ENCODE measurements around the gene FMO4.
"Not testable (repeated sequence)": the region's sequence is repeated elsewhere in the genome, so short reads cannot be mapped to it uniquely, and the experiment has no call there.

FMO4 gene

DNA sequence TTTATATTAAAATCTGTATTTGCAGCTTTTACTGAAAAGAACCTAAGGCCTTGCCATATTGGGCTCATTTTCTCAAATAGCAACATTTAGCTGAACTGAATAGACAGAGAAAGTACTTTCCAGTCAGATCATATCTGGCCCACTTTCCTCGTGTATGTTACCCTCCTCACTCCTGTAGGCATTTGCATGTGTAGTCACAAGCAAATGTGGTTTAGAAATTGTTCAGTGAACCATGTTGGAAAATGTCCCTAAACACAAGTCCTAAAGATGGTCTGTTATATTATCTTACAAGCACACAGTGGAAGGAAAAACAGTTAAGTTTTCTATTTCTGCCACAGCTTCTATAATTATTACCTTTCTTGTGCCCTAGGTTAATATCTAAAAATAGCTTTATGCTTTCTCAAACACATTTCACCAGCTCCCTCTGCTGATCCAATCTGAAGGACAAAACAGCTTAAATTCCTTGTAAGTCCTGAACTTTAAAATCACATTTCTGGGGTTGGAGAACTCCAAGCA, 606 bp upstream of the FMO4 start:
- Histone ChIP-seq H3K27me3 (ENCODE audit: control insufficient read depth in 2 of 2, insufficient read depth in 2 of 2, low read length in 2 of 2) (no peaks in the 10 kb centered on the region), H3K27ac (ENCODE audit: low read depth in 2 of 2, low read length in 2 of 2) (no peak overlapping the region), H3K4me1 (ENCODE audit: control insufficient read depth in 2 of 2, insufficient read depth in 2 of 2, low read length in 2 of 2) (peaks cover 0 to 6% of the 10 kb centered on the region in 2 donors), H3K36me3 (ENCODE audit: control insufficient read depth in 2 of 2, insufficient read depth in 2 of 2, low read length in 2 of 2) (no peaks in the 10 kb centered on the region), H3K9ac (ENCODE audit: low read depth in 1 of 2, low read length in 2 of 2) (no peak overlapping the region), H3K4me3 (ENCODE audit: low read length in 2 of 2) (no peak overlapping the region), H3K9me3 (ENCODE audit: control insufficient read depth in 2 of 2, low read length in 2 of 2) (no peaks in the 10 kb centered on the region)

DNA sequence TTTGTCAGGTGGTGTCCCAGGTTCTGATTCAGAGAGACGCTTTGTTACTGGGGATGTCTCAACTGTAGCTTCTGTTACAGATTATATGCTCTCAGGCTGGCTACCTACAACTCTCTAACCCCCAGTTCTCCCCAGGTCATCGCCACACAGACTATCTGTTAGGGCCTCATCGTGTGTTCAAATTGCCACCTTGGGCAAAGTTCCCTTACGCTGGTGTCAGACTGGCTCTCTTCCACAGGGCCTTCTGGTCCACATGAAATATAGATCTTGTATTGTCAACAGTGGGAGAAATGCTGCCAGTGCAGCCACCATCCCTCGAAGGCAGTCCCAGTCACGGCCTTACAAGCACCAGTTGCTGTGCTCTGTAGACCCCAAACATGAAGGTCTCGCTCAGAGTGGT, 15.3 kb downstream of the FMO4 start:
- Histone ChIP-seq H3K27ac (ENCODE audit: low read depth in 2 of 2, low read length in 2 of 2) (no peak overlapping the region), H3K27me3 (ENCODE audit: control insufficient read depth in 2 of 2, insufficient read depth in 2 of 2, low read length in 2 of 2) (no peaks in the 10 kb centered on the region), H3K4me1 (ENCODE audit: control insufficient read depth in 2 of 2, insufficient read depth in 2 of 2, low read length in 2 of 2) (no peaks in the 10 kb centered on the region), H3K9me3 (ENCODE audit: control insufficient read depth in 2 of 2, low read length in 2 of 2) (no peaks in the 10 kb centered on the region), H3K9ac (ENCODE audit: low read depth in 1 of 2, low read length in 2 of 2) (no peak overlapping the region), H3K36me3 (ENCODE audit: control insufficient read depth in 2 of 2, insufficient read depth in 2 of 2, low read length in 2 of 2) (peaks cover 0 to 3% of the 10 kb centered on the region in 2 donors), H3K4me3 (ENCODE audit: low read length in 2 of 2) (no peak overlapping the region)

- Histone ChIP-seq H3K27me3 (ENCODE audit: control insufficient read depth in 2 of 2, insufficient read depth in 2 of 2, low read length in 2 of 2) (no peaks in the 10 kb centered on the region), H3K4me1 (ENCODE audit: control insufficient read depth in 2 of 2, insufficient read depth in 2 of 2, low read length in 2 of 2) (no peaks in the 10 kb centered on the region), H3K27ac (ENCODE audit: low read depth in 2 of 2, low read length in 2 of 2) (no peak overlapping the region), H3K9me3 (ENCODE audit: control insufficient read depth in 2 of 2, low read length in 2 of 2) (no peaks in the 10 kb centered on the region), H3K36me3 (ENCODE audit: control insufficient read depth in 2 of 2, insufficient read depth in 2 of 2, low read length in 2 of 2) (no peaks in the 10 kb centered on the region), H3K9ac (ENCODE audit: low read depth in 1 of 2, low read length in 2 of 2) (no peak overlapping the region), H3K4me3 (ENCODE audit: low read length in 2 of 2) (no peak overlapping the region)
Measured at GRCh38 chr1:171334024-171334640, 20.1 kb downstream of the FMO4 start.

DNA sequence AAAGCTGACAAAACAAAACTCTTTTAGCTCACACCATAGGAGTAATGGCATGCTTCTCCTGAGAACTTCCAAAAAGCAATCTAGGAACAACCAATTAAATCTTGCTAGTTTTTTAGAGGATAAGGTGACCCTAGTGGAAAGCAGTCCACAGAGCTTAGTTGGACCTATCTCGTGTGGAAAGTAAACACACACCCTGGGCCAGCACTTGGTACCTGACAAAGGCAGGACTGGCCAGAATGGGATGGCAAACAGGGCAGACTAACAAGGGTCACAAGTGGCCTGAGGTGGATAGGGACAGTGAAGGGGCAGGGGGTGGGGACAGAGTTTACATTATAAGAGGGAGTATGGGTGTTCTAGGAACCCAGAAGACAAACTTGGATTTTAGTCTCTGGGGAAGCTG, 22.0 kb downstream of the FMO4 start:
- Histone ChIP-seq H3K9ac (ENCODE audit: low read depth in 1 of 2, low read length in 2 of 2) (no peak overlapping the region), H3K36me3 (ENCODE audit: control insufficient read depth in 2 of 2, insufficient read depth in 2 of 2, low read length in 2 of 2) (no peaks in the 10 kb centered on the region), H3K4me3 (ENCODE audit: low read length in 2 of 2) (no peak overlapping the region), H3K27me3 (ENCODE audit: control insufficient read depth in 2 of 2, insufficient read depth in 2 of 2, low read length in 2 of 2) (no peaks in the 10 kb centered on the region), H3K4me1 (ENCODE audit: control insufficient read depth in 2 of 2, insufficient read depth in 2 of 2, low read length in 2 of 2) (no peaks in the 10 kb centered on the region), H3K27ac (ENCODE audit: low read depth in 2 of 2, low read length in 2 of 2) (no peak overlapping the region), H3K9me3 (ENCODE audit: control insufficient read depth in 2 of 2, low read length in 2 of 2) (no peaks in the 10 kb centered on the region)

GRCh38 chr1:171339345-171339744, 25.4 kb downstream of the FMO4 start:
- H3K27ac ChIP-seq (ENCODE audit: low read depth in 2 of 2, low read length in 2 of 2); H3K36me3 ChIP-seq (ENCODE audit: control insufficient read depth in 2 of 2, insufficient read depth in 2 of 2, low read length in 2 of 2); H3K9me3 ChIP-seq (ENCODE audit: control insufficient read depth in 2 of 2, low read length in 2 of 2); H3K27me3 ChIP-seq (ENCODE audit: control insufficient read depth in 2 of 2, insufficient read depth in 2 of 2, low read length in 2 of 2); H3K9ac ChIP-seq (ENCODE audit: low read depth in 1 of 2, low read length in 2 of 2); H3K4me3 ChIP-seq (ENCODE audit: low read length in 2 of 2); H3K4me1 ChIP-seq (ENCODE audit: control insufficient read depth in 2 of 2, insufficient read depth in 2 of 2, low read length in 2 of 2): not testable (repeated sequence)

GRCh38 chr1:171343727-171344472, 29.9 kb downstream of the FMO4 start:
- Histone ChIP-seq H3K27ac (ENCODE audit: low read depth in 2 of 2, low read length in 2 of 2) (no peak overlapping the region), H3K9ac (ENCODE audit: low read depth in 1 of 2, low read length in 2 of 2) (no peak overlapping the region), H3K9me3 (ENCODE audit: control insufficient read depth in 2 of 2, low read length in 2 of 2) (no peaks in the 10 kb centered on the region), H3K36me3 (ENCODE audit: control insufficient read depth in 2 of 2, insufficient read depth in 2 of 2, low read length in 2 of 2) (no peaks in the 10 kb centered on the region), H3K27me3 (ENCODE audit: control insufficient read depth in 2 of 2, insufficient read depth in 2 of 2, low read length in 2 of 2) (no peaks in the 10 kb centered on the region), H3K4me3 (ENCODE audit: low read length in 2 of 2) (no peak overlapping the region), H3K4me1 (ENCODE audit: control insufficient read depth in 2 of 2, insufficient read depth in 2 of 2, low read length in 2 of 2) (no peaks in the 10 kb centered on the region)

DNA sequence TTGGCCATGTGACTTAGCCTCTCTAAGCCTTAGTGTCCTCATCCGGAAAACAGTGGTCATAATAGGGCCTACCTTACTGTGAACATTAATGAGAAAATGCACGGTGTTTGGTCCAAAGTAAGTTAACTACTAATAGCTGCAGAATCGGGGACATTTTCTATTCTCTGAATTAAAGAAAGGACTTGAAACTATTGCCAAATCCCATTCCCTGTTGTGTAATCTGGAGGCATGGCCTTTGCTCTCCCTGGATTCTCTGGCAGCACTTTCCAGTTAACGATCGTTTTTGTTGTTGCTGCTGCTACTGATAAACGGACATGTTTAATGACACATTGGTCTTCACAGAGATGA, 30.5 kb downstream of the FMO4 start:
- Histone ChIP-seq H3K4me3 (ENCODE audit: low read length in 2 of 2) (no peak overlapping the region), H3K9ac (ENCODE audit: low read depth in 1 of 2, low read length in 2 of 2) (no peak overlapping the region), H3K27me3 (ENCODE audit: control insufficient read depth in 2 of 2, insufficient read depth in 2 of 2, low read length in 2 of 2) (no peaks in the 10 kb centered on the region), H3K4me1 (ENCODE audit: control insufficient read depth in 2 of 2, insufficient read depth in 2 of 2, low read length in 2 of 2) (no peaks in the 10 kb centered on the region), H3K9me3 (ENCODE audit: control insufficient read depth in 2 of 2, low read length in 2 of 2) (no peaks in the 10 kb centered on the region), H3K27ac (ENCODE audit: low read depth in 2 of 2, low read length in 2 of 2) (no peak overlapping the region), H3K36me3 (ENCODE audit: control insufficient read depth in 2 of 2, insufficient read depth in 2 of 2, low read length in 2 of 2) (no peaks in the 10 kb centered on the region)

DNA sequence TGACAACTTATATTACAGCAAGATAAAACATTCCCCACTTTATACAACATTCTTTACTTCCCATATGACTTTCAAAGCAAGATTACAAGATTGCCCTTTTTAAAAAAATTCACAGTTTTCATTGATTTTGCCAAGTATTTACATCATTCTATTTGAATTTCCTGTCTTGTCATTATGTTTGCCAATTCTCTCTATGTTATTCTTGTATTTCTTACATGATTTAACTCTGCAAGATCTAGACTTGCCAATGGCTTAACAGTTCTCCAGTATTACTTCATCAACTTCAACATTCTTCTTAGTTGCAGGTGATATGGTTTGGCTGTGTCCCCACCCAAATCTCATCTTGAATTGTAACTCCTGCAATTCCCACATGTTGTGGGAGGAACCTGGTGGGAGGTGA, 31.6 kb downstream of the FMO4 start:
- Histone ChIP-seq H3K27ac (ENCODE audit: low read depth in 2 of 2, low read length in 2 of 2) (no peak overlapping the region), H3K4me1 (ENCODE audit: control insufficient read depth in 2 of 2, insufficient read depth in 2 of 2, low read length in 2 of 2) (no peaks in the 10 kb centered on the region), H3K4me3 (ENCODE audit: low read length in 2 of 2) (no peak overlapping the region)

DNA sequence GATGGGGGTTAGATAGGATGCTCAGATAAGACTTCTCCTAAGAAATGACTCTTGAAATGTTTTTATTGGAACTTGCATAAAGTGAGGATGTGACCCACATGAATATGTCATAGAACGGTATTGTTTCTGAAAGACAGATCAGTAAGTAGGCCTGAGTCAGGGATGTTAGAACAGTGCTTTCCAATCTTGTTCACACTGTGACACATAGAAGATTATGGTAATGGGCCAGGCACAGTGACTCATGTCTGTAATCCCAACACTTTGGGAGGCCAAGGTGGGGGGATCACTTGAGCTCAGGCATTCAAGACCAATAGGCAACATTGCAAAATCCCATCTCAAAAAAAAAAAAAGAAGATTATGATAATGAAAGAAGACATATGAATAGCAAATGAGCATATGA, 32.9 kb downstream of the FMO4 start:
- H3K4me1 ChIP-seq (ENCODE audit: control insufficient read depth in 2 of 2, insufficient read depth in 2 of 2, low read length in 2 of 2): no peaks in the 10 kb centered on the region

More for the DNA sequence above, 31.6 kb downstream of the FMO4 start:
- H3K9me3 ChIP-seq (ENCODE audit: control insufficient read depth in 2 of 2, low read length in 2 of 2): no peaks in the 10 kb centered on the region
- no peak overlapping the region for H3K9ac ChIP-seq (ENCODE audit: low read depth in 1 of 2, low read length in 2 of 2)
- no peaks in the 10 kb centered on the region for H3K36me3 ChIP-seq (ENCODE audit: control insufficient read depth in 2 of 2, insufficient read depth in 2 of 2, low read length in 2 of 2)
- H3K27me3 ChIP-seq (ENCODE audit: control insufficient read depth in 2 of 2, insufficient read depth in 2 of 2, low read length in 2 of 2): no peaks in the 10 kb centered on the region

DNA sequence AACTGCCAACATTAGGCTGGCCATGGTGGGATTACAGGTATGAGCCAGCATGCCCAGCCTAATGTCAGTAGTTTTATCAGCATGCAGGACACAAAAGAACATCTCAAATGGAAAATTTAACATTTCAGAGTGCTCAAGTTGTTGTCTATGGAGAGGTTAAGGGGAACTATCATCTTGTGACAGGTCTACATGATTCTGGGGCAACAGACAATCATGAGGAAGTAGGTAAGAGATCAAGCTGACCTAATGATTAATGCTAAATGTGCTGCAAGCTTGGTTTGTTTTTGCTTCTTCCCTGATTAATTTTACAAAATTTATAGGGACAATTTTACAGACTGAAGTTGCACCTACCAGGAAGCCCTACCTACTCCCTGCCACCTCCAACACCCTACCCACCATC, 36.6 kb downstream of the FMO4 start:
- no peaks in the 10 kb centered on the region for H3K4me1 ChIP-seq (ENCODE audit: control insufficient read depth in 2 of 2, insufficient read depth in 2 of 2, low read length in 2 of 2)
- no peaks in the 10 kb centered on the region for H3K36me3 ChIP-seq (ENCODE audit: control insufficient read depth in 2 of 2, insufficient read depth in 2 of 2, low read length in 2 of 2)
- no peaks in the 10 kb centered on the region for H3K9me3 ChIP-seq (ENCODE audit: control insufficient read depth in 2 of 2, low read length in 2 of 2)

More for the DNA sequence above, 32.9 kb downstream of the FMO4 start:
- H3K27ac ChIP-seq (ENCODE audit: low read depth in 2 of 2, low read length in 2 of 2): no peak overlapping the region
- H3K27me3 ChIP-seq (ENCODE audit: control insufficient read depth in 2 of 2, insufficient read depth in 2 of 2, low read length in 2 of 2): no peaks in the 10 kb centered on the region
- H3K4me3 ChIP-seq (ENCODE audit: low read length in 2 of 2): no peak overlapping the region
- no peaks in the 10 kb centered on the region for H3K36me3 ChIP-seq (ENCODE audit: control insufficient read depth in 2 of 2, insufficient read depth in 2 of 2, low read length in 2 of 2)
- H3K9me3 ChIP-seq (ENCODE audit: control insufficient read depth in 2 of 2, low read length in 2 of 2): no peaks in the 10 kb centered on the region
- H3K9ac ChIP-seq (ENCODE audit: low read depth in 1 of 2, low read length in 2 of 2): no peak overlapping the region

More for the DNA sequence above, 36.6 kb downstream of the FMO4 start:
- H3K27me3 ChIP-seq (ENCODE audit: control insufficient read depth in 2 of 2, insufficient read depth in 2 of 2, low read length in 2 of 2): no peaks in the 10 kb centered on the region
- no peak overlapping the region for H3K4me3 ChIP-seq (ENCODE audit: low read length in 2 of 2)
- no peak overlapping the region for H3K27ac ChIP-seq (ENCODE audit: low read depth in 2 of 2, low read length in 2 of 2)
- H3K9ac ChIP-seq (ENCODE audit: low read depth in 1 of 2, low read length in 2 of 2): no peak overlapping the region
